ENCODE data around the gene ERP44.
"Not testable (repeated sequence)": the region's sequence is repeated elsewhere in the genome, so short reads cannot be mapped to it uniquely, and the experiment has no call there.

The ERP44 gene

GRCh38 chr9:100067990-100068389 lies 30.8 kb downstream of the ERP44 start:
- DNase-seq, H3K4me1 Mint-ChIP-seq, H3K27ac Mint-ChIP-seq, H3K9me3 Mint-ChIP-seq, H3K4me3 Mint-ChIP-seq, CTCF ChIA-PET, H3K27me3 Mint-ChIP-seq: not testable (repeated sequence)
- peaks cover 12% of the 10 kb centered on the region for H3K36me3 Mint-ChIP-seq

GRCh38 chr9:100066539-100066938 lies 32.3 kb downstream of the ERP44 start:
- no peaks in the 10 kb centered on the region for H3K9me3 Mint-ChIP-seq
- DNase-seq: no peak
- no peak overlapping the region for H3K4me3 Mint-ChIP-seq
- peak overlapping the region; percentile 25 for H3K27ac Mint-ChIP-seq
- H3K4me1 Mint-ChIP-seq: peaks cover 7% of the 10 kb centered on the region
- CTCF ChIA-PET: interaction anchor here (1.4 kb wide), 1 partner anchor 10 kb away, joined by 3 read pairs; no protein-coding TSS in a partner anchor
- no peaks in the 10 kb centered on the region for H3K27me3 Mint-ChIP-seq
- peaks cover 8% of the 10 kb centered on the region for H3K36me3 Mint-ChIP-seq

DNA sequence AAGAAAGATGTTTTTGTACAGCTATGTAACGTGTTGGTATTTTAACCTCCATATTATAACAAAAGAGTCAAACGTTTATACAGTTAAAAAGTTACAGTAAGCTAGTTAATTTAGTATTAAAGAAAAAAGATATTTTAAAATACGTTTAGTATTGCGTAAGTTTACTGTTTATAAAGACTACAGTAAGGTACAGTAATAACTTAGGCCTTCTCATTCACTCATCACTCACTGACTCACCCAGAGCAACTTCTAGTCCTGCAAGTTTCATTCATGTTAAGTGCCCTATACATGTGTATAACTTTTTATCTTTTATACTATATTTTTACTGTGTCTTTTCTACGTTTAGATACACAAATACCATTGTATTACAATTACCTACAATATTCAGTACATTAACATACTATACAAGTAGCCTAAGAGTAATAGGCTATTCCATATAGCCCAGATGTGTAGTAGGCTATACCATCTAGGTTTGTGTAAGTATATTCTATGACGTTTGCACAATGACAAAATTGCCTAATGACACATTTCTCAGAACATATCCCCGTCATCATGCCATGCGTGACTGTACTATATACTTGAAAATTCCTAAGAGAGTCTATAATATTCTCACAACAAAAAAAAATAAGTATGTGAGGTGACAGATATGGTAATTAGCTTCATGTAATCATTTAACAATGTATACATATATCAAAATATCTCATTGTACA lies 33.8 kb downstream of the ERP44 start:
- Mint-ChIP-seq H3K27me3 (no peaks in the 10 kb centered on the region), H3K9me3 (no peaks in the 10 kb centered on the region), H3K27ac (no peak overlapping the region), H3K36me3 (peaks cover 8% of the 10 kb centered on the region), H3K4me1 (peaks cover 7% of the 10 kb centered on the region), H3K4me3 (no peak overlapping the region)
- DNase-seq: no peak
- CTCF ChIA-PET: interaction anchor here (1.4 kb wide), 1 partner anchor 8 kb away, joined by 3 read pairs; no protein-coding TSS in a partner anchor

DNA sequence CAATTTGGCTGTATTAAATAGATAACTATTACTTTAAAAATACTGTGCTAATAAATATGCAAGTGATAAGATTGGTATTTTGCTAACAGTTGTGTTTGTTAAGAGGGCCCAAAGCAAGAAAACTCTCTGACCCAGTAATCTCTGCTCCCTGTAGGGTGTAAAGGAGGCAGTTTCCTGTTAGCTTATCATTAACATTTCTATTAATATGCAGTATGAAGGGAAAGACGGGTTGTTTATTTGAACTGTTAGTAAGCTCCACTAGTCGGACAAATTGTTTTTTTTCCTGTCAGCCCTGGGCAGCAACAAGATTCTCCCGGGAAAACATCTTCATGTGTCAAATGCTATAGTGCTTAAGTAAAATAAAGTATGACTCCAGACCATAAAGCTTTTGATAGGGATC lies 35.6 kb downstream of the ERP44 start:
- H3K27me3 Mint-ChIP-seq: no peaks in the 10 kb centered on the region
- H3K36me3 Mint-ChIP-seq: peaks cover 10% of the 10 kb centered on the region
- no peak overlapping the region for H3K27ac Mint-ChIP-seq
- H3K4me1 Mint-ChIP-seq: peaks cover 7% of the 10 kb centered on the region
- no peak for DNase-seq
- CTCF ChIA-PET: no interaction called here
- H3K9me3 Mint-ChIP-seq: no peaks in the 10 kb centered on the region
- H3K4me3 Mint-ChIP-seq: no peak overlapping the region

DNA sequence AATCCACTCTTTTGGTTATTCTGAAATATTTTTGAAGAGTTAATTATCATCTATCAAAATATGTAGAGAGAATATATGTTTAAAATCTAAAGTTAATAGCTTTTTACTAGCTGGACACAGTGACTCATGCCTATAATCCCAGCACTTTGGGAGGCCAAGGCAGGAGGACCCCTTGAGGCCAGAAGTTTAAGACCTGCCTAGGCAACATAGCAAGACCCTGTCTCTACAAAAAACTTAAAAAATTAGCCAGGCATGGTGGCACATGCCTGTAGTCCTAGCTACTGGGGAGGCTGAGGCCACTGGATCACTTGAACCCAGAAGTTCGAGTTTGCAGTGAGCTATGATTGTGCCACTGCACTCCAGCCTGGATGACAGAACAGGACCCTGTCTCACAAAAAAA lies 36.1 kb downstream of the ERP44 start:
- DNase-seq, H3K36me3 Mint-ChIP-seq, CTCF ChIA-PET, H3K4me1 Mint-ChIP-seq, H3K27me3 Mint-ChIP-seq, H3K27ac Mint-ChIP-seq, H3K4me3 Mint-ChIP-seq, H3K9me3 Mint-ChIP-seq: not testable (repeated sequence)

DNA sequence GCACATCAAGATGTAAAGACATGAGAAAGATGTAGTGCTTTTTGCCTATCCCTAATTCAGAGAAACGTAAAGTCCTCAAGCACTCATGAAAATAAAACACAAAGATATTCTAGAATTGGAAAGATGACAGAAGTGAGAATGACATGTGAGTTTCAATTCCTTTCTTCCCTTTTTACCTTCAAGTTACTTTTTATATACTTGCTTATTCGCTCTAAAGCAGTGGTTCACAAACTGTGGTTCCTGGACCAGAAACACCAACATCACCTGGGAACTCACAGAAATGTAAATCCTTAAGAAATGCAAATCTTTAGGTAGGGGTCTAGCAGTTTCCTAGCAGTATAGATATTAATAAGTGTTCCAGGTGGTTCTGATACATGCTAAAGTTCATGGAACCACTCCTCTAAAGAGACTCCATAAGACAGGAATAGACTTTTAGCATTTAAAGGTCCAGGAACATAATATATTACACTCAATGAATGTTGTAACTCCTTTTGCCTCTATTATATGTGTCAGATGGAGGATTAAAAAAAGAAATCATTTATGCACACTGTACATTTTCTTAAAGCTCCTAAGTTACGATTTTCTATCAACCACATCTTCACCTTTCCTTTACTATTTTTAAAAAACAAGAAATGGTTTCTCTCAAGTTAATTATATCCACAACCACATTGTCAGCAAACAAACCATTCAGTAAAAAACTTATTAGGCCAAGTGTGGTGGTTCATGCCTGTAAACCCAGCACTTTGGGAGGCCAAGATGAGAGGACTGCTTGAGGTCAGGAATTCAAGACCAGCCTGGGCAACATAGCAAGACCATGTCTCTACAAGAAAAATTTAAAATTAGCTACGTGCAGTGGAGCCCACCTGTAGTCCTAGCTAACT lies 39.9 kb downstream of the ERP44 start:
- no peak overlapping the region for H3K27ac Mint-ChIP-seq

DNA sequence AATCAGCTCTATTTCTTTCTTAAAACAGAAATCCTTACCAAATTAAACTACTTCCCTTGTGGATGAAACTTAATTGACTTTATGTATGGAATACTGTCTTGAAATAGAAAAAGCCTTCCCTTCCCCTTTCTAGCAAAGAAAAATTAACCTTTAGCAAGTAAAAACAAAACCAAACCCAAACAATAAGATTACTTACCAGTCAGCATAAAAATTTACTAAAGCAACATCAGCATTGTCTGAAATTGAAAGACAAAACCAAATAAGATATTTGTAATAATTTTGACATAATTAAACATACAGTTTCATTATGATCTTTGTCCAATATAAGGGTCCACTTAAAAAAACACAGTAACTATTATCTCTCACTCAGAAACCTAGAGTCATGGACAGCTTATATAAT lies 41.2 kb downstream of the ERP44 start:
- CTCF ChIA-PET: interaction anchor here (1.0 kb wide), 1 partner anchor 8 kb away, joined by 3 read pairs; no protein-coding TSS in a partner anchor
- Mint-ChIP-seq H3K36me3 (peaks cover 9% of the 10 kb centered on the region), H3K27me3 (no peaks in the 10 kb centered on the region), H3K9me3 (no peaks in the 10 kb centered on the region), H3K4me3 (no peak overlapping the region), H3K27ac (no peak overlapping the region), H3K4me1 (no peaks in the 10 kb centered on the region)
- no peak for DNase-seq

More for the DNA sequence above, 39.9 kb downstream of the ERP44 start:
- no peak for DNase-seq
- CTCF ChIA-PET: no interaction called here
- Mint-ChIP-seq H3K36me3 (peaks cover 9% of the 10 kb centered on the region), H3K9me3 (no peaks in the 10 kb centered on the region), H3K27me3 (no peaks in the 10 kb centered on the region), H3K4me1 (no peaks in the 10 kb centered on the region), H3K4me3 (no peak overlapping the region)

- no peaks in the 10 kb centered on the region for H3K9me3 Mint-ChIP-seq
- no peak overlapping the region for H3K27ac Mint-ChIP-seq
- no peaks in the 10 kb centered on the region for H3K27me3 Mint-ChIP-seq
- no peak overlapping the region for H3K4me3 Mint-ChIP-seq
- CTCF ChIA-PET: interaction anchor here (1.0 kb wide), 1 partner anchor 10 kb away, joined by 3 read pairs; no protein-coding TSS in a partner anchor
- H3K36me3 Mint-ChIP-seq: peaks cover 13% of the 10 kb centered on the region
- no peaks in the 10 kb centered on the region for H3K4me1 Mint-ChIP-seq
- no peak for DNase-seq
These were observed 42.2 kb downstream of the ERP44 start for GRCh38 chr9:100056561-100056960.

GRCh38 chr9:100052375-100052774 lies 46.4 kb downstream of the ERP44 start:
- CTCF ChIA-PET: no interaction called here
- H3K9me3 Mint-ChIP-seq: no peaks in the 10 kb centered on the region
- no peaks in the 10 kb centered on the region for H3K27me3 Mint-ChIP-seq
- no peak overlapping the region for H3K27ac Mint-ChIP-seq
- H3K4me3 Mint-ChIP-seq: no peak overlapping the region
- no peak for DNase-seq
- peaks cover 22% of the 10 kb centered on the region for H3K36me3 Mint-ChIP-seq
- H3K4me1 Mint-ChIP-seq: no peaks in the 10 kb centered on the region

GRCh38 chr9:100049551-100049950 lies 49.2 kb downstream of the ERP44 start:
- Mint-ChIP-seq H3K36me3 (peaks cover 24% of the 10 kb centered on the region), H3K9me3 (no peaks in the 10 kb centered on the region), H3K27me3 (no peaks in the 10 kb centered on the region), H3K4me3 (no peak overlapping the region), H3K4me1 (no peaks in the 10 kb centered on the region), H3K27ac (no peak overlapping the region)
- CTCF ChIA-PET: no interaction called here
- DNase-seq: no peak

DNA sequence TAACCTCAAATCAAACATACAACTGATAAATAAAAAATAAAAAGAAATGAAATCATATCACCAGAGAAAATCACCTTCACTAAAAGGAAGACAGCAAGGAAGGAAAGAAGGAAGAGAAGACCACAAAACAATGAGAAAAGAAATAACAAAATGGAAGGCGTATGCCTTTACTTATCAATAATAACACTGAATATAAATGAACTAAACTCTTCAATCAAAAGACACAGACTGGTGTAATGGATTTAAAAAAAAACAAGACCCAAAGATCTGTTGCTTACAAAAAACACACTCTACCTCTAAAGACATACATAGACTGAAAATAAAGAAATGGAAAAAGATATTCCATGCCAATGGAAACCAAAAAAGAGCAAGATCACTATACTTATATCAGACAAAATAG lies 60.3 kb downstream of the ERP44 start:
- Mint-ChIP-seq H3K9me3 (peaks cover 23% of the 10 kb centered on the region), H3K36me3 (peaks cover 73% of the 10 kb centered on the region), H3K27ac (no peak overlapping the region), H3K4me3 (no peak overlapping the region), H3K4me1 (peaks cover 29% of the 10 kb centered on the region), H3K27me3 (no peaks in the 10 kb centered on the region)
- no peak for DNase-seq
- CTCF ChIA-PET: no interaction called here

DNA sequence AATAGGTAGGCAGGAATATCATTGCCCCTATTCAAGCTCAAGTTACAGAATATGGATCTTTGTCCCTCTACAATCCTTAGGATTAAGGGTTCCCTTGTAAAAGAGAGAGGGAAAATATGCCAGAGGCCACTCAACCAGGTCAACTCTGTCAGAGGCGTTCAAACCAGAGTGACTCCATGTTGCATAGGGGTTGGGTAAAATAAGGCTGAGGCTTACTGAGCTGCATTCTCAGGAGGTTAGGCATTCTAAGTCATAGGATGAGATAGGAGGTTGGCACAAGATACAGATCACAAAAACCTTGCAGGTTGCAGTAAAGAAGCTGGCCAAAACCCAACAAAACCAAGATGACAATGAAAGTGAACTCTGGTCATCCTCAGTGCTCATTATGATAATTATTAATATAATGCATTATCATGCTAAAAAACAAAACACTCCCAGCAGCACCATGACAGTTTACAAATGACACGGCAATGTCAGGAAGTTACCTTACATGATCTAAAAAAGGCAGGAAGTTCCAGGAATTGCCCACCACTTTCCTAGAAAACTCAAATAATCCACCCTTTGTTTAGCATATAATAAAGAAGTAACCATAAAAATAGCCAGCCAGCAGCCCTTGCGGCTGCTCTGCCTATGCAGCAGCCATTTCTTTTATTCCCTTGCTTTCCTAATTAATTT lies 64.8 kb downstream of the ERP44 start:
- no peak overlapping the region for H3K4me3 Mint-ChIP-seq
- DNase-seq: no peak

GRCh38 chr9:100030548-100030947 lies 68.3 kb downstream of the ERP44 start:
- Mint-ChIP-seq H3K9me3 (peaks cover 9% of the 10 kb centered on the region), H3K4me3 (no peak overlapping the region), H3K4me1 (peaks cover 23% of the 10 kb centered on the region), H3K27ac (no peak overlapping the region), H3K36me3 (peaks cover 29% of the 10 kb centered on the region), H3K27me3 (no peaks in the 10 kb centered on the region)
- CTCF ChIA-PET: no interaction called here
- no peak for DNase-seq

More for the DNA sequence above, 64.8 kb downstream of the ERP44 start:
- H3K27ac Mint-ChIP-seq: peak overlapping the region; percentile 45
- CTCF ChIA-PET: no interaction called here
- peaks cover 16% of the 10 kb centered on the region for H3K9me3 Mint-ChIP-seq
- H3K36me3 Mint-ChIP-seq: peaks cover 58% of the 10 kb centered on the region
- H3K27me3 Mint-ChIP-seq: no peaks in the 10 kb centered on the region
- peaks cover 35% of the 10 kb centered on the region for H3K4me1 Mint-ChIP-seq

- H3K4me3 Mint-ChIP-seq: no peak overlapping the region
- CTCF ChIA-PET: interaction anchor here (0.6 kb wide), 1 partner anchor 850 kb away, joined by 3 read pairs; no protein-coding TSS in a partner anchor
- no peak for DNase-seq
- peaks cover 13% of the 10 kb centered on the region for H3K4me1 Mint-ChIP-seq
- no peak overlapping the region for H3K27ac Mint-ChIP-seq
- peaks cover 24% of the 10 kb centered on the region for H3K36me3 Mint-ChIP-seq
- peaks cover 9% of the 10 kb centered on the region for H3K9me3 Mint-ChIP-seq
- H3K27me3 Mint-ChIP-seq: no peaks in the 10 kb centered on the region
These were observed 69.5 kb downstream of the ERP44 start for GRCh38 chr9:100029251-100029650.

All from activated naive CD4-positive, alpha-beta T cell treated with anti-CD3 and anti-CD28 coated beads, Interleukin-2, amount 10 ng/mL, durations not matched to agents 7 days and 5 days (primary cell).